HCT116 (cell line): ENCODE measurements around the gene UBE3B. TPM values are rescaled to one million over a fixed set of nuclear protein-coding genes. Genes with fewer than 3 reads are reported as not detected.

Experiments
- ATAC-seq: fragments of 200-7000 bp; cut with Tn5 transposase; 2 replicates; pipeline ENCODE4 v1.9.1; 2020; ENCODE audit warnings: mild to moderate bottlenecking, moderate library complexity
- BruUV-seq: library from RNA; stranded (reverse); fragments of 400-500 nt; replicated peaks from 2 replicates; lab custom pipeline; 2021; lab: Mats Ljungman, UMichigan
- CTCF ChIA-PET: fragments of 300-600 bp; sonication (Branson Sonifier 250); formaldehyde crosslinking; loops from one replicate; lab custom pipeline; 2021; ENCODE audit warnings: antibody characterized with exemption; lab: Charles Lee
- POLR2A ChIA-PET: fragments of 300-600, 350-600 bp; sonication (Branson Sonifier 250); formaldehyde crosslinking; loops from one replicate; lab custom pipeline; 2021; ENCODE audit warnings: antibody characterized with exemption; lab: Charles Lee
- RAD21 ChIA-PET, 2 experiments: fragments of 300-600 bp; sonication (Branson Sonifier 250); formaldehyde crosslinking; loops; one replicate each; lab custom pipeline; 2023; ENCODE audit warnings: low total read pairs in 2 of 2; ENCODE audit not compliant: uncharacterized antibody in 2 of 2, unreplicated experiment in 2 of 2, low non-redundant PET in 1 of 2; lab: Charles Lee
- DNase-seq: peaks from one replicate; pipeline ENCODE4 v3.0.0-alpha.2; 2010; ENCODE audit warnings: low read depth, low spot score
- H2AFZ ChIP-seq: fragments of 200-600 bp; shearing (Covaris generic), sonication (generic); 2 replicates; pipeline ENCODE4 v1.6.1; 2017; ENCODE audit warnings: low read depth, mixed run types, mixed read lengths, antibody characterized with exemption, low read length; ENCODE audit not compliant: poor library complexity, severe bottlenecking
- H3K27ac ChIP-seq: 2 replicates; pipeline ENCODE4 v1.5.1; 2012; ENCODE audit warnings: low read depth, low read length
- H3K27me3 ChIP-seq: fragments of 200-600 bp; sonication (generic); 2 replicates; pipeline ENCODE4 v1.6.1; 2016; ENCODE audit warnings: mixed run types, low read length, mixed read lengths; ENCODE audit not compliant: insufficient read depth
- H3K36me3 ChIP-seq, 2 experiments: fragments of 200-500 bp in 1 of 2; fragments of 200-600 bp in 1 of 2; sonication (Bioruptor generic) in 1 of 2; sonication (generic) in 1 of 2; 2 replicates each; pipeline versions ENCODE4 v1.5.1 to v1.6.1; 2014 to 2016; ENCODE audit warnings: low read length in 2 of 2, inconsistent platforms in 1 of 2, mixed read lengths in 1 of 2, mixed run types in 1 of 2; ENCODE audit not compliant: insufficient read depth in 2 of 2, control insufficient read depth in 1 of 2
- H3K4me1 ChIP-seq, 2 experiments: fragments of 200-600 bp in 1 of 2; sonication (generic) in 1 of 2; 2 replicates each; pipeline versions ENCODE4 v1.5.1 to v1.6.1; 2012 to 2017; ENCODE audit warnings: low read length in 2 of 2, inconsistent platforms in 1 of 2, mild to moderate bottlenecking in 1 of 2, mixed read lengths in 1 of 2, mixed run types in 1 of 2, moderate library complexity in 1 of 2; ENCODE audit not compliant: insufficient read depth in 2 of 2, control insufficient read depth in 1 of 2
- H3K4me2 ChIP-seq: fragments of 200-600 bp; sonication (generic); 2 replicates; pipeline ENCODE4 v1.6.1; 2017; ENCODE audit warnings: mixed run types, low read length, mixed read lengths
- H3K4me3 ChIP-seq, 2 experiments: fragments of 200-600 bp in 1 of 2; sonication (generic) in 1 of 2; replicated peaks in 1 of 2; 2 replicates each; pipeline ENCODE4 v1.5.1; 2011 to 2016; ENCODE audit warnings: low read length in 2 of 2, control low read depth in 1 of 2, low read depth in 1 of 2, mild to moderate bottlenecking in 1 of 2, mixed read lengths in 1 of 2, mixed run types in 1 of 2
- H3K79me2 ChIP-seq: fragments of 200-600 bp; sonication (generic); 2 replicates; pipeline ENCODE4 v1.6.1; 2017; ENCODE audit warnings: mild to moderate bottlenecking, mixed run types, low read length, moderate library complexity, mixed read lengths; ENCODE audit not compliant: insufficient read depth
- H3K9ac ChIP-seq: fragments of 200-600 bp; sonication (generic); 2 replicates; pipeline ENCODE4 v1.6.1; 2016; ENCODE audit warnings: low read length, mixed read lengths
- H3K9me2 ChIP-seq: fragments of 200-600 bp; sonication (generic), shearing (Covaris generic); 2 replicates; pipeline ENCODE4 v1.6.1; 2017; ENCODE audit warnings: mixed run types, mild to moderate bottlenecking, moderate library complexity; ENCODE audit not compliant: insufficient read depth
- H3K9me3 ChIP-seq, 2 experiments: fragments of 200-500 bp in 1 of 2; fragments of 200-600 bp in 1 of 2; sonication (Bioruptor generic) in 1 of 2; sonication (generic) in 1 of 2; 2 replicates each; pipeline ENCODE4 v1.6.1; 2014 to 2017; ENCODE audit warnings: low read length in 2 of 2, mixed read lengths in 2 of 2, inconsistent platforms in 1 of 2, low read depth in 1 of 2, mild to moderate bottlenecking in 1 of 2, mixed run types in 1 of 2, moderate library complexity in 1 of 2; ENCODE audit not compliant: control insufficient read depth in 1 of 2, insufficient read depth in 1 of 2
- H4K20me1 ChIP-seq: fragments of 200-600 bp; sonication (generic), shearing (Covaris generic); 2 replicates; pipeline ENCODE4 v1.6.1; 2017; ENCODE audit warnings: mixed run types, mild to moderate bottlenecking, moderate library complexity; ENCODE audit not compliant: insufficient read depth
- CBX3 ChIP-seq: IDR thresholded peaks from 2 replicates; pipeline ENCODE4 v1.6.1; 2012; ENCODE audit warnings: low read depth
- CEBPB ChIP-seq: IDR thresholded peaks from 2 replicates; pipeline ENCODE4 v1.6.1; 2012; ENCODE audit warnings: low read depth
- EGR1 ChIP-seq: IDR thresholded peaks from 2 replicates; pipeline ENCODE4 v1.6.1; 2012; ENCODE audit warnings: low read depth
- ELF1 ChIP-seq: IDR thresholded peaks from 2 replicates; pipeline ENCODE4 v1.6.1; 2012; ENCODE audit warnings: low read depth, borderline replicate concordance
- EZH2 ChIP-seq: fragments of 200-600 bp; sonication (generic); IDR thresholded peaks from 2 replicates; pipeline ENCODE4 v1.6.1; 2017; ENCODE audit warnings: antibody characterized with exemption, mixed run types
- EZH2phosphoT487 ChIP-seq: fragments of 200-600 bp; IDR thresholded peaks from 2 replicates; pipeline ENCODE4 v1.6.1; 2018; ENCODE audit warnings: antibody characterized with exemption, borderline replicate concordance
- FOSL1 ChIP-seq: IDR thresholded peaks from 2 replicates; pipeline ENCODE4 v1.6.1; 2012; ENCODE audit warnings: low read depth
- POLR2AphosphoS5 ChIP-seq: IDR thresholded peaks from 2 replicates; pipeline ENCODE4 v1.6.1; 2011; ENCODE audit warnings: mild to moderate bottlenecking, low read depth, low read length, moderate library complexity
- RAD21 ChIP-seq: IDR thresholded peaks from 2 replicates; pipeline ENCODE4 v1.6.1; 2012; ENCODE audit warnings: low read depth, mild to moderate bottlenecking
- SIN3A ChIP-seq: IDR thresholded peaks from 2 replicates; pipeline ENCODE4 v1.6.1; 2012; ENCODE audit warnings: low read depth
- SP1 ChIP-seq: IDR thresholded peaks from 2 replicates; pipeline ENCODE4 v1.6.1; 2012; ENCODE audit warnings: low read depth
- SRF ChIP-seq: IDR thresholded peaks from 2 replicates; pipeline ENCODE4 v1.6.1; 2012; ENCODE audit warnings: low read depth
- TCF7L2 ChIP-seq: IDR thresholded peaks from 2 replicates; pipeline ENCODE4 v1.7.0; 2011; ENCODE audit warnings: borderline replicate concordance, inconsistent platforms; ENCODE audit not compliant: insufficient read depth, insufficient read length; ENCODE audit errors: extremely low read depth
- YY1 ChIP-seq: IDR thresholded peaks from 2 replicates; pipeline ENCODE4 v1.6.1; 2011; ENCODE audit warnings: low read length, low read depth, moderate library complexity, mild to moderate bottlenecking; ENCODE audit not compliant: insufficient replicate concordance; ENCODE audit errors: extremely low read depth
- ZFX ChIP-seq: fragments of 450-650 bp; IDR thresholded peaks from 2 replicates; pipeline ENCODE4 v1.6.1; 2017
- intact Hi-C: fragments of 100-400 bp; cut with micrococcal nuclease; formaldehyde crosslinking; loops from 2 replicates; pipeline ENCODE4 v1.10.0; 2022
- total RNA-seq: library from RNA; stranded (reverse); gene quantifications from one replicate; pipeline ENCODE4 v1.2.1, GENCODE V29; 2021; ENCODE audit not compliant: unreplicated experiment
- TF ChIP-seq, protein P1 (sequence below): IDR thresholded peaks from 2 replicates; pipeline ENCODE4 v1.6.1; 2012

Gene UBE3B
- total RNA-seq, 1 experiment from 2014 or later = 28.9 TPM

DNA sequence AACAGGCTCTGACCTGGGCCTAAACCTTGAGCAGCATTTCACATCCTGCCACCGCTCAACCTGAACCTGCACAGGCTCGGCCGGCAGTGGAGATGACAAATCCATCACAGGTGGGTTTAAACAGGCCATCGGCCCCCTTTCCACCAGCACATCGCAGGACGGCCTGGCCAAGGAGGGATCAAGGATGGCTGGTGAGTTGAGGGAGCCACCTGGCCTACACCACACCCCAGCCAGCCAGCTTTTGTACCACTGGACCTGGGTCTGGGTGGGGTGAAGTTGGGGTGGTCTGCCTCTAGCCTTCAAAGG, 81.7 kb downstream of the UBE3B start (continued):
- TF ChIP-seq YY1 = no peak
- no peak for TF ChIP-seq EGR1
- no peak for TF ChIP-seq ZFX
- no peak for TF ChIP-seq FOSL1
- TF ChIP-seq POLR2AphosphoS5 = no peak
- TF ChIP-seq SP1 = no peak
- TF ChIP-seq CBX3 = no peak
- no peak for TF ChIP-seq RAD21
- TF ChIP-seq EZH2phosphoT487 = no peak

DNA sequence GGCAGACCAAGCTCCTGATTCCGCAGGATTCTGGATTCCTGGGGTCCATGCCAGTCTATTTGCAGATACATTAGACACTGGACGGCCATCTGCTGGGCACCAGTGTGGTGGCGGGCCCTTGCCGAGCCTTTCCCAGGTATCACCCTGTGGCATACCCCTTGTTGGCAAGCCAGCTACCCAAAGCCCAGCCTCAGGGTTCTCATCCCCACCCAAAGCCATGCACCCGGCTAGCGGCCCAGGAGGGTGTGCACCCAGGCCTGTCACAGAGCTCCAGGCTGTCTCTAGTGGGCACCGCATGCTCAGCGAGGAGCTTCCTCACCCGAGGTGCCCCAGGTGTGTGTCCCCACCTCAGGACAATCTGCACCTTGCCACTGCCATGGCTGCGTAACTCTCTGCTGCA, 82.2 kb downstream of the UBE3B start:
- POLR2A ChIA-PET = no interaction called here

More for the DNA sequence above, 82.2 kb downstream of the UBE3B start:
- ChIA-PET RAD21 (no interaction called here), CTCF (no interaction called here)
- Histone ChIP-seq H3K36me3 (no peaks in the 10 kb centered on the region), H4K20me1 (no peaks in the 10 kb centered on the region), H3K9ac (no peak overlapping the region), H3K27me3 (0 out of 2 replicates have a peak, but pooled peaks cover 2% of the 10 kb centered on the region), H2AFZ (no peak overlapping the region), H3K79me2 (no peaks in the 10 kb centered on the region), H3K9me3 (no peaks in the 10 kb centered on the region), H3K27ac (no peak overlapping the region), H3K9me2 (no peaks in the 10 kb centered on the region), H3K4me3 (no peak overlapping the region), H3K4me1 (no peaks in the 10 kb centered on the region), H3K4me2 (no peak overlapping the region)
- DNase-seq (no peak), ATAC-seq (no peak)
- BruUV-seq = no TSS peak
- TF ChIP-seq YY1 = no peak
- no peak for TF ChIP-seq SIN3A
- TF ChIP-seq SRF = no peak
- no peak for TF ChIP-seq ELF1
- no peak for TF ChIP-seq EGR1
- TF ChIP-seq, protein P1, sequence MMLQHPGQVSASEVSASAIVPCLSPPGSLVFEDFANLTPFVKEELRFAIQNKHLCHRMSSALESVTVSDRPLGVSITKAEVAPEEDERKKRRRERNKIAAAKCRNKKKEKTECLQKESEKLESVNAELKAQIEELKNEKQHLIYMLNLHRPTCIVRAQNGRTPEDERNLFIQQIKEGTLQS = no peak
- TF ChIP-seq RAD21 = no peak
- TF ChIP-seq ZFX = no peak
- no peak for TF ChIP-seq POLR2AphosphoS5
- TF ChIP-seq FOSL1 = no peak
- no peak for TF ChIP-seq CEBPB
- no peak for TF ChIP-seq CBX3
- TF ChIP-seq TCF7L2 = no peak
- TF ChIP-seq EZH2 = no peak
- no peak for TF ChIP-seq SP1
- intact Hi-C loops = no loop called here
